SK-N-MC (cell line): ENCODE results near the gene CCDC33.

Experiments
- EZH2 ChIP-seq: fragments of 200-600 bp; sonication (generic); IDR thresholded peaks from one replicate; pipeline ENCODE4 v1.6.1; 2017; ENCODE audit warnings: antibody characterized with exemption
- POLR2AphosphoS5 ChIP-seq: IDR thresholded peaks from 2 replicates; pipeline ENCODE4 v1.6.1; 2012; ENCODE audit warnings: mild to moderate bottlenecking, low read depth, low read length, borderline replicate concordance

DNA sequence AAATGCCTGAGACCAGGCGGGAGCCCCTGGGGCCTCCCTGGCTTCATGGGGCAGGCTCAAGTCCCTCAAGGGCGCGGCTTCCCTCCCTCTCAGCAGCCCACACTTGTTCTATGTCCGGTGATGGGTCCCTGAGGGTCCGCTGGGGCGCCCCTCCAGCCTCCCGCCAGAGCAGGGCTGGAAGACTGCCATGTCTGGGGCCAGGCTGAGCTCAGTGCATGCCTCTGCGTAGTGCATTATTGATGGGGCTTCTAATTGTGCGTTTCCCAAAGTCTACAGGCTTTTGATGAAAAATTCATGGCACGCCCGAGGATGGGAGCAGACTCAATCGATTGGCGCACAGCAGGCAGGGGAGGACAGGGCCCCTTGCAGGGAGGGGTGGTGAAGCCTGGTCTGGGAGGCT is 80.0 kb downstream of the CCDC33 start:
- TF ChIP-seq EZH2: no peak
- TF ChIP-seq POLR2AphosphoS5: no peak
